GM19023 (cell line): ENCODE results near the gene HPGD.
"Not testable (repeated sequence)": the region's sequence is repeated elsewhere in the genome, so short reads cannot be mapped to it uniquely, and the experiment has no call there.

Experiments used
- ATAC-seq: cut with Tn5 transposase; IDR thresholded peaks from one replicate; pipeline ENCODE4 v1.9.1; 2021; ENCODE audit warnings: mild to moderate bottlenecking, moderate library complexity; ENCODE audit not compliant: unreplicated experiment

The HPGD gene

GRCh38 chr4:174528226-174528625 lies 5.9 kb upstream of the HPGD start:
- ATAC-seq, result no peak

GRCh38 chr4:174526731-174527130 lies 4.4 kb upstream of the HPGD start:
- ATAC-seq, result no peak

- ATAC-seq, result no peak
Measured at GRCh38 chr4:174524242-174524641, 2.0 kb upstream of the HPGD start.

- no peak for ATAC-seq
Measured at GRCh38 chr4:174523025-174523693, 871 bp upstream of the HPGD start.

- ATAC-seq, result peak; percentile 34
Measured at GRCh38 chr4:174521800-174522182, 497 bp downstream of the HPGD start.

GRCh38 chr4:174520660-174521059 lies 1.6 kb downstream of the HPGD start:
- ATAC-seq, result no peak

- ATAC-seq, result no peak
Measured at GRCh38 chr4:174517502-174518445, 4.5 kb downstream of the HPGD start.

GRCh38 chr4:174516794-174517193 lies 5.5 kb downstream of the HPGD start:
- no peak for ATAC-seq

- ATAC-seq, result no peak
Measured at GRCh38 chr4:174516345-174516744, 5.9 kb downstream of the HPGD start.

- no peak for ATAC-seq
Measured at GRCh38 chr4:174512745-174513144, 9.5 kb downstream of the HPGD start.

- no peak for ATAC-seq
Measured at GRCh38 chr4:174505892-174506291, 16.4 kb downstream of the HPGD start.

- ATAC-seq, result no peak
Measured at GRCh38 chr4:174505007-174505406, 17.3 kb downstream of the HPGD start.

GRCh38 chr4:174503079-174503715 lies 19.1 kb downstream of the HPGD start:
- ATAC-seq, result no peak

GRCh38 chr4:174496631-174497432 lies 25.5 kb downstream of the HPGD start:
- ATAC-seq, result no peak

GRCh38 chr4:174495626-174496025 lies 26.7 kb downstream of the HPGD start:
- ATAC-seq, result no peak

GRCh38 chr4:174494726-174495125 lies 27.6 kb downstream of the HPGD start:
- no peak for ATAC-seq

- ATAC-seq, result no peak
Measured at GRCh38 chr4:174494146-174494545, 28.1 kb downstream of the HPGD start.

- ATAC-seq, result no peak
Measured at GRCh38 chr4:174490451-174490961, 31.8 kb downstream of the HPGD start.

- ATAC-seq, result not testable (repeated sequence)
Measured at GRCh38 chr4:174488368-174488767, 33.9 kb downstream of the HPGD start.

GRCh38 chr4:174485025-174485424 lies 37.3 kb downstream of the HPGD start:
- ATAC-seq, result no peak

GRCh38 chr4:174483792-174484191 lies 38.5 kb downstream of the HPGD start:
- ATAC-seq, result no peak
